ENCODE results near the gene NAT8. TPM values are rescaled to one million over a fixed set of nuclear protein-coding genes. Genes with fewer than 3 reads are reported as not detected.

Gene NAT8
- polyA plus RNA-seq, 2 donors, result not detected

Other genes starting within 250 kb of the NAT8 start
- gene TPRKB, start 94.9 kb upstream of the NAT8 start, polyA plus RNA-seq, result 10 to 100 TPM; 47.5 to 47.6 TPM
- gene DUSP11, start 137.7 kb upstream of the NAT8 start, polyA plus RNA-seq, result 10 to 100 TPM; 25.5 to 27.0 TPM
- not detected for gene C2orf78, start 141.8 kb upstream of the NAT8 start, polyA plus RNA-seq
- 10 to 100 TPM; 26.0 to 31.3 TPM for gene STAMBP, start 186.5 kb upstream of the NAT8 start, polyA plus RNA-seq

Data from esophagus (tissue), 2 donors.